GM19239 (cell line): ENCODE data around the gene ZNF652.
A peak's percentile ranks its signal among the peaks of the same experiment; 100 is the strongest.
"Not testable (repeated sequence)": the region's sequence is repeated elsewhere in the genome, so short reads cannot be mapped to it uniquely, and the experiment has no call there.

Source experiments
- DNase-seq: peaks from one replicate; pipeline ENCODE4 v3.0.0; 2011; ENCODE audit warnings: low spot score; ENCODE audit not compliant: insufficient read length
- FAIRE-seq: peaks from 2 replicates; lab custom pipeline; 2011; peaks lifted over from hg19 to GRCh38; lab: Jason Lieb, UNC

Gene ZNF652

GRCh38 chr17:49327835-49328784, 33.9 kb downstream of the ZNF652 start:
- FAIRE-seq, result peak; percentile 91
- DNase-seq, result no peak

- no peak for DNase-seq
- FAIRE-seq, result no peak
Measured at GRCh38 chr17:49325980-49326379, 36.1 kb downstream of the ZNF652 start.

- no peak for FAIRE-seq
- DNase-seq, result no peak
Measured at GRCh38 chr17:49318435-49318965, 43.5 kb downstream of the ZNF652 start.

GRCh38 chr17:49316889-49317675, 45.0 kb downstream of the ZNF652 start:
- FAIRE-seq (no peak), DNase-seq (no peak)

- DNase-seq (no peak), FAIRE-seq (peak; percentile 86)
Measured at GRCh38 chr17:49316258-49316570, 45.8 kb downstream of the ZNF652 start.

- FAIRE-seq (peak; percentile 85), DNase-seq (peak; percentile 72)
Measured at GRCh38 chr17:49315551-49316257, 46.3 kb downstream of the ZNF652 start.

GRCh38 chr17:49312722-49313121, 49.3 kb downstream of the ZNF652 start:
- DNase-seq (no peak), FAIRE-seq (no peak)

GRCh38 chr17:49299996-49300395, 62.1 kb downstream of the ZNF652 start:
- no peak for FAIRE-seq
- DNase-seq, result no peak

- DNase-seq (no peak), FAIRE-seq (no peak)
Measured at GRCh38 chr17:49298371-49298976, 63.6 kb downstream of the ZNF652 start.

GRCh38 chr17:49297141-49297540, 64.9 kb downstream of the ZNF652 start:
- FAIRE-seq (no peak), DNase-seq (no peak)

GRCh38 chr17:49294122-49294521, 67.9 kb downstream of the ZNF652 start:
- FAIRE-seq, result no peak
- DNase-seq, result no peak

- no peak for FAIRE-seq
- no peak for DNase-seq
Measured at GRCh38 chr17:49292901-49293300, 69.1 kb downstream of the ZNF652 start.

- no peak for DNase-seq
- FAIRE-seq, result no peak
Measured at GRCh38 chr17:49291929-49292328, 70.1 kb downstream of the ZNF652 start.

- no peak for DNase-seq
Measured at GRCh38 chr17:49290690-49291359, 71.2 kb downstream of the ZNF652 start.

GRCh38 chr17:49288388-49288787, 73.7 kb downstream of the ZNF652 start:
- FAIRE-seq (no peak), DNase-seq (no peak)

More at GRCh38 chr17:49290690-49291359, 71.2 kb downstream of the ZNF652 start:
- no peak for FAIRE-seq

- no peak for FAIRE-seq
- DNase-seq, result no peak
Measured at GRCh38 chr17:49287481-49287880, 74.6 kb downstream of the ZNF652 start.

GRCh38 chr17:49286261-49286973, 75.6 kb downstream of the ZNF652 start:
- not testable (repeated sequence) for DNase-seq, FAIRE-seq

- FAIRE-seq, result no peak
- DNase-seq, result no peak
Measured at GRCh38 chr17:49285716-49286115, 76.3 kb downstream of the ZNF652 start.

- FAIRE-seq (no peak), DNase-seq (no peak)
Measured at GRCh38 chr17:49280918-49281317, 81.1 kb downstream of the ZNF652 start.
